Left forelimb (tissue), 1 donor: ENCODE data around the gene G6PD.

Source experiments
- DNase-seq: peaks from one replicate; pipeline ENCODE4 v3.0.0-alpha.2; 2018; ENCODE audit warnings: low spot score

G6PD gene

DNA sequence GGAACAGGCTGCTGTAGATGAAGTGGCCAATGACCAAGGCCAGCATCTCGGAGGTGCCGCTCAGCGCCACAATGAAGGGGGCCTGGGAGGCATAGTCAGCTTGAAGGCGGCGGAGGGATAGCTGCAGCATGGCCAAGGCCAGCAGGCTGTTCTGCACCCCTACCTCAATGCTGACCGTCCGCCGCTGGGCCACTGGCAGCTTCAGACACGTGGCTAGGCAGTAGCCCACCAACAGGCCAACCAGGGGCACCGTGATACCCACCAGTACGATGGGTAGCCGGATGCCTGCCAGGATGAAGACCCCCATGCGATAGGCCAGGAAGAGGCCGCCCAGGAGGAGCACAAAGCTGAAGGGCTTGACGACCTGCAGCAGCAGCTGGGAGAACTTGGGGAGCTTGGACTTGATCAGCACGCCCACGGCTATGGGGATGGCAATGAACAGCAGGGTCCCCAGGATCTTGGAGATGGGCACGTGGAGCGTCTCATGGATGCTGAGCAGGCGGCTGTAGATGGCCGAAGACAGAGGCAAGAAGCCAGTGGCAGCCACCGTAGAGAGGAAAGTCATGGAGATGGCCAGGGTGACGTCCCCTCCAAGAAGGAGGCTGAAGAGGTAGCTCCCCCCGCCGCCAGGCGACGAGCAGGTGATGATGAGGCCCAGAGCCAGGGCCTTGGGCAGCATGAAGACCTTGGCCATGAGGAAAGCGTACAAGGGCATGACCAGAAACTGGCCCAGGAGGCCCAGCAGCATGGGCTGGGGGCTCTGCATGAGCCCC is 58.9 kb downstream of the G6PD start:
- no peak for DNase-seq

DNA sequence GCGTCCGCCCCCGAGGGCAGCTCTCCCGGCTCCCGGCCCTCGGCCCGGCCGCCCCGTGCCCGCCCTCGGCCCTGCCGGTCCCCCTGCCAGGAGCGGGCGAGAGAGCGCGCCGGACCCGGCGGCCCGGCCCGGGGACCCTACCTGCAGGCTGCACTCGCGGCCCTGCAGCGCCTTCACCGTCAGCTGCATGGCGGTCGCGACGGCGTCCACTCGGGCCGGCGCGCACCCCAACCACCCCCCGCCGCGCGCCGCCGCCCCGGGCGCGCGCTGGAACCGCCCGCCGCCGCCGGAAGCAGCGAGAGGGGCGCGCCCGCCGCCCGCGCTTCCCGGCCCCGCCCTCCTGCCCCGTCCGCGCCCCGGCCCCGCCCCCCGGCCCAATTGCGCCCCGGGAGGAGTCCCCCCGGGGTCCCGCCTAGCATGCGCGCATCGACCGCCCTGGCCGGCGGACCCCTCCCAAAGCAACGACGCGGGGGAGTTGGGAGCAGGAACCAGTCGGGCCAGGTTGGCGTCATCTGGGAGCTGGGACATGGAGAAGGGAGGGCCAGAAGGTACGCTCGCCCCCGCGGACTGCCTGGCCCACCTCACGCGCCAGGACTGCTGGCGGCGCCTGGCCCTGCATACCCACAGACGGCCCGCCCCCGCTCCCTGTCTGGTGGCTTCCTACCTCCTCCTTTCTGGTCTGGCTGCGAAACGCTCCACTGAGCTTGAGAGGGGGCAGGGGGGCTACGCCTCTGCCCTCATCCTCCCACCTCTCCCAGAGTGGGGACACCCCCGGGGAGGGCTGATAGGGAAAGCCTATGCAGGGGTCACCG is 60.0 kb downstream of the G6PD start, which contains the start of gene UBL4A:
UBL4A (minus strand) TSS at position 220 of the 812 bp plus-strand sequence; CDS start at position 189, 31 bp downstream.
- DNase-seq: peak; percentile 72

- DNase-seq: no peak
These were observed 60.6 kb downstream of the G6PD start for GRCh38 chrX:154486052-154486395.

- no peak for DNase-seq
These were observed 61.2 kb downstream of the G6PD start for GRCh38 chrX:154485150-154486051.

DNA sequence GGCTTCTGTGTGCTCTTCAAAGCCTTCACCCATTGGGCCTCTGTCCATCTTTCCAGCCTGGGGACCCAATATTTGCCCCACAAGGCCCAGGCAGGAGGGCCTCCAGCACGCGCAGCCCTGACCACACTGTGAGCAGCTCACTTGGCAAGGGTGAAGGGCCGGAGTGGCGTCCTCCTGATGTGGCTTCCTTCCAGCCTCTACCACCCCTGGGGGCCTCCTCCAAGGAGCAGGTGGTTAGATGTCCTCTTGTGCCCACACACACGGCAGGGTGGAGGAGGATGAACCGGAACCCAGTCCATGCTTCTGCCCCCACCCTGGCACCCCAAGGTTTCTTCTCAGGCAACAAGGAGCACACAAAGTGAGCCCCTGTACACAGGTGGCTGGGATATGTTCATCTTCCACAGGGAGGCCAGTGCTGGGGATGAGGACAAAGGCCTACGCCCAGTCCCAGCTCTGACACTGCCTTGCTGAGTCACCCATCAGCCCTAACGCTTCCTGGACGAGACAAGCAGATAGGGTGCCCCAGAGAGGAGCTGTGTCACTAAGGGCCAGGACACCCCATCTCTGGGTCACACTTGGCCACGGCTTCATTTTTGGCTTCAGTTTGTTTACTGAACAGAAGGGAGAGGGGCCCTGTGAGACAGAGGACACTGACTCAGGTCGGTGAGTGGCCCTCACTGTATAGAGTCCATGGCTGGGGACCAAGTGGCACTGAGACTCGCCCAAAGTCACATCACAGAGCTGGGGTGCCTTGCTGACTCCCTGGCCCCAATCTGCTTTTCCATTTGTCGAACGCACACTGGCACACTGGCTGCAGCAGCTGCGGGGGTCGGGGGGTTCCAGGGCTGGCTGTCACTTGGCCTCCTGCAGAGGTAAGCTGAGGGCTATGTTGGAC is 62.1 kb downstream of the G6PD start:
- no peak for DNase-seq

- DNase-seq: no peak
These were observed 63.3 kb downstream of the G6PD start for GRCh38 chrX:154483325-154483724.

DNA sequence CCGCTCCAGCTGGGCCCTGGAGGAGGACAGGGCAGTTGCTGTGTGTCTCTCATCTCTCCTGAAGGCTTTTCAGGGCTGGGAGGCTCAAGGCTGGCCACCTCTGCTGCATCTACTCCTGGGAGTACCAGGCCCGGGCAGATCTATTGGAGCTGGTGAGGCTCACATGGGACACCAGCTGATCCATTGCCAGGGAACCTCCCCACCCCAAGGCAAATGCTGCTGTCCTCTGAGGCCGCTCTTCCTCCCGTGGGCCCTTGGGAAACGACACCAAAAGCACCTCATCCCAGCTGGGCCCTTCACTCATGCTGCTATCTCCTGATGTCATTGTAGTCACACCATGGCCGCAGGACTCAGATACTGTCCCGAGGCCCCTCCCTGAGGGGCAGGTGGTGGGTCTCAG is 63.9 kb downstream of the G6PD start:
- no peak for DNase-seq

- no peak for DNase-seq
These were observed 64.6 kb downstream of the G6PD start for GRCh38 chrX:154481911-154482601.
